Measurements from ENCODE around the gene C1orf216.

The C1orf216 gene

DNA sequence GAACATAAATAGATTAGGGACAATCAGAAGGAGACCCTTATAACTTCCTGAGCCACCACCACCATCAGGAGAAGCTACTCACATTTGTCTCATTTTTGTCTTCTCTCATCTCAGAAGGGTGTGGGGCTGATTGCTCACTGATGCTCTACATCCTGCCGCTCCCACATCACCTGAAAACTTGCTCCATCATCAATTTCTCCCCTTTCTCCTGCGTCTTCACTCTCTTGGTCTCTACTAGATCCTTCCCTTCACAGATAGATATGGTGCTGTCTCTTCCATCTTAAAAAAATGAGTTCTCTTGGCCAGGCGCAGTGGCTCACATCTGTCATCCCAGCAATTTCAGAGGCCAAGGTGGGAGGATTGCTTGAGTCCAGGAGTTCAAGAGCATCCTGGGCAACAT is 38.4 kb downstream of the C1orf216 start:
- TF ChIP-seq GATA3 (IDR thresholded peaks at IDR 0.05; ENCODE audit: low read depth, low read length): no peak

DNA sequence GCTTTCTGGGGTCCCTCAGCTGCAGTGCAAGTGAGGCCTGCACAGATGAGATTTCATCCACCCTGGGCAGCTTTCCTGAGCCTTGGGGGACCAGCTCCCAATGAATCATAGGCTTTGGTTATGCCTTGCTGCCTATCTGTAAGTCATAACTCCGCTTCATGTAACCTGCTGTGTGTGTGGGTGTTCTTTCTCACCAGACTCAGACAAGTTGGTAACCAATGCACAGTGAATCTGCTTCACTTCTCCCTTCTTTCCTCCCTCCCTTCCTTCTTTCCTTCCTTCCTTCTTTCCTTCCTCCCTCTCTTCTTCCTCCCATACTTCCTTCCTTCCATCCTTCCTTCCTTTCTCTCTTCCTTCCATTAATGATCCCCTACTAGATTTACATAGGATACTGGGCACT is 42.9 kb downstream of the C1orf216 start:
- TF ChIP-seq GATA2 (IDR thresholded peaks at IDR 0.05; ENCODE audit: low read depth, low read length) (no peak), GATA3 (IDR thresholded peaks at IDR 0.05; ENCODE audit: low read depth, low read length) (no peak)

DNA sequence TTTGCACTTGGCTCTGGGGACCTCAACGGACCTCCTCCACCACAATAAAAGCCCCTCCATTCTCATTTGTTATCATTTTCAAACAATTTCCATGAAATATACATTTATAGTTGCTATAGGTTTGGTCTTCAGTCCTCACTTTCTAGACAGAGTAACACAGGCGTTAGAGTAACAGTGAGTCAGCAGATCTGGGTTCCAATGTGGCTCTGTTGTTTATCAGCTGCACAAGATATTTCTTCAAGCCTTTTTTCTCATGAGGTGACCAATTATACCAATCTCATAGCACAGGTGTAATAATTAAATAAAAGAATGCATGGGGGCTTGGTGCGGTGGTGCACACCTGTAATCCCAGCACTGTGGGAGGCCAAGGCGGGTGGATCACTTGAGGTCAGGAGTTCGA is 44.6 kb downstream of the C1orf216 start:
- no peak for TF ChIP-seq GATA3 (IDR thresholded peaks at IDR 0.05; ENCODE audit: low read depth, low read length)
- no peak for TF ChIP-seq GATA2 (IDR thresholded peaks at IDR 0.05; ENCODE audit: low read depth, low read length)

DNA sequence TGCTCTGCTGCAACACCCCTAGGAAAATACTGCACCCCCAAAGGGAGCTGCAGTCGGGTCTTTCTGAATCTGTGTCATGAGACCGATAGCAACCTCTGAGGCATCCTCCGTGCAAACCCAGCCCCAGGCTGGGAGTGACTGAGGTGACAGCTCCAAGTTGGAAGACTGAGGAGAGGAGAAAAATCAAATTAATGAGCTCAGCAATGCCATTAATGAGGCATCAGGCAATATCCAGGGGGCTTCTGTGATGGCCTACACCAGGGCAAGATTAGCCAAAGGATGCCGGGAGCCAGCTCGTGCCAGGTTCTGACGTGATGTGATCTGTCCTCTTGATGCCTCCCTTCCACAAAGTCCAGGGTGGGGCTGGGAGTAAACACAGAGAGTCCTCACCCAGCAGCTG is 46.6 kb downstream of the C1orf216 start:
- TF ChIP-seq GATA2 (IDR thresholded peaks at IDR 0.05; ENCODE audit: low read depth, low read length) (no peak), GATA3 (IDR thresholded peaks at IDR 0.05; ENCODE audit: low read depth, low read length) (no peak)

DNA sequence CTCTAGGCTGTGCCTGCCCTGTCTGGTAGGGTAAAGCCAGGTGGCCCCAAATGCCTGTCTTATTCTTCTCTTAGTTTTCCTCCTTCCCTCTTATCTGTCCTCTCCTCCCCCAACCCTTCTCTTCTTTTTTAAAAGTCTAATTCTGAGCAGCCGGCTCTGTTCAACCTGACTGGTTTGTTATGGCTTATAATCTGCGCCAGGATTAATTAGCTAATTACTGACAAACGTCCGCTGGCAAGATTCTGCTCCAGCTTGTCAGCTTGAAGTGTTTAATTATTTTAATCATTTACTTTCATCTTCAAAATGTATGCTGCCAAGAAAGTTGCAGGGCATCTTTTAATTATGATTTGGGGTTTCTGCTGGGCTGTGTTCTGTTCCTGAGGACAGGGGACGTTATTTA is 50.2 kb downstream of the C1orf216 start:
- no peak for TF ChIP-seq GATA2 (IDR thresholded peaks at IDR 0.05; ENCODE audit: low read depth, low read length)
- no peak for TF ChIP-seq GATA3 (IDR thresholded peaks at IDR 0.05; ENCODE audit: low read depth, low read length)

DNA sequence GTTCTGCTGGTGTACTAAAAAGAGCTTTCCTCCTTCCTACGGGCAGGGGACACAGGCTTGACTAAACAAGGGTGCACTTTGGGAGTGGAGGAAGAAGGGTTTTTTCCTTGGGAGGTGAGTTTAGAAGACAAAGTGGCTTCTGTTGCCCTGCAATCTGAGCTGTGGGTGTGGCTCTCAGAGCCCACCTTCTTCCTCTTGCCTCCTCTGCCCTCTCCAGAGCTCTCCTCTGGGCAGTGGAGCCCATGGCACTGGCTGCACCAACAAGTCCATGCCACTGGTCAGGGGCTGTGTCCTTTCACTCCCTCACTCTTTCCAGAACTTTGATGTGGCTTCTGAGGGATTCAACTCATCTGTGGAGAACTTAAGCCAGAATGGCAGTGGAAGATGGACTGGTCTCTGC is 51.8 kb downstream of the C1orf216 start:
- TF ChIP-seq GATA2 (IDR thresholded peaks at IDR 0.05; ENCODE audit: low read depth, low read length) (no peak), GATA3 (IDR thresholded peaks at IDR 0.05; ENCODE audit: low read depth, low read length) (no peak)

DNA sequence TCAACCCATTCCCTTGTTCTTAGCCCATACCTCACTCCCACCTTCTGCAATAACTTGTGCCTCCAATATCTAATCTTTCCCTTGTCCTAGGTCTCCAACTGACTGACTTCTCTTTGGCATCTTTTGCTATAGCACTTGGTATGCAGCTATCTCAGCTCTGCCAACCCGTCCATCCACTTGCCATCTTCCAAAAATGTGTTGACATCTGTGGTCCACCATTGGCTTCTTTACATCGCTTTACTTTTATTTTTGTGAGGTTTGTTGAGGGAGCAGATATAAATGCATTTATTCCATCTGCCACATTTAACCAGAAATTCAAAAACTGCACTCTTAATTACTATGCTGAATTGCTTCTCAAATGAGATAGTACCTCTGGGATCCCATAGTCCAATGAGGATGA is 52.5 kb downstream of the C1orf216 start:
- TF ChIP-seq GATA2 (IDR thresholded peaks at IDR 0.05; ENCODE audit: low read depth, low read length): no peak
- no peak for TF ChIP-seq GATA3 (IDR thresholded peaks at IDR 0.05; ENCODE audit: low read depth, low read length)

Data from SH-SY5Y (cell line).